GM06990 (cell line): ENCODE measurements around the gene PSMG3.
A peak's percentile ranks its signal among the peaks of the same experiment; 100 is the strongest.

Experiments used
- DNase-seq: peaks from one replicate; pipeline ENCODE4 v3.0.0-alpha.2; 2011; ENCODE audit not compliant: insufficient read length; ENCODE audit errors: extremely low read depth
- H3K27me3 ChIP-seq: replicated peaks from 2 replicates; pipeline ENCODE4 v1.6.0; 2011; ENCODE audit warnings: low read length; ENCODE audit not compliant: control insufficient read depth, insufficient read depth
- H3K36me3 ChIP-seq: 2 replicates; pipeline ENCODE4 v1.5.1; 2011; ENCODE audit warnings: low read length; ENCODE audit not compliant: control insufficient read depth, insufficient read depth
- H3K4me3 ChIP-seq: replicated peaks from 2 replicates; pipeline ENCODE4 v1.5.1; 2011; ENCODE audit warnings: low read depth, mild to moderate bottlenecking, control low read depth, low read length
- TF ChIP-seq, protein P1 (sequence below): IDR thresholded peaks from 2 replicates; pipeline ENCODE4 v1.5.1; 2011; ENCODE audit warnings: low read length, control low read depth, mild to moderate bottlenecking, inconsistent platforms; ENCODE audit not compliant: insufficient read depth, poor library complexity, severe bottlenecking

PSMG3 gene

GRCh38 chr7:1535100-1535458 is 34.8 kb downstream of the PSMG3 start:
- Histone ChIP-seq H3K27me3 (no peaks in the 10 kb centered on the region), H3K36me3 (peaks cover 14% of the 10 kb centered on the region), H3K4me3 (no peak overlapping the region)
- TF ChIP-seq, protein P1, sequence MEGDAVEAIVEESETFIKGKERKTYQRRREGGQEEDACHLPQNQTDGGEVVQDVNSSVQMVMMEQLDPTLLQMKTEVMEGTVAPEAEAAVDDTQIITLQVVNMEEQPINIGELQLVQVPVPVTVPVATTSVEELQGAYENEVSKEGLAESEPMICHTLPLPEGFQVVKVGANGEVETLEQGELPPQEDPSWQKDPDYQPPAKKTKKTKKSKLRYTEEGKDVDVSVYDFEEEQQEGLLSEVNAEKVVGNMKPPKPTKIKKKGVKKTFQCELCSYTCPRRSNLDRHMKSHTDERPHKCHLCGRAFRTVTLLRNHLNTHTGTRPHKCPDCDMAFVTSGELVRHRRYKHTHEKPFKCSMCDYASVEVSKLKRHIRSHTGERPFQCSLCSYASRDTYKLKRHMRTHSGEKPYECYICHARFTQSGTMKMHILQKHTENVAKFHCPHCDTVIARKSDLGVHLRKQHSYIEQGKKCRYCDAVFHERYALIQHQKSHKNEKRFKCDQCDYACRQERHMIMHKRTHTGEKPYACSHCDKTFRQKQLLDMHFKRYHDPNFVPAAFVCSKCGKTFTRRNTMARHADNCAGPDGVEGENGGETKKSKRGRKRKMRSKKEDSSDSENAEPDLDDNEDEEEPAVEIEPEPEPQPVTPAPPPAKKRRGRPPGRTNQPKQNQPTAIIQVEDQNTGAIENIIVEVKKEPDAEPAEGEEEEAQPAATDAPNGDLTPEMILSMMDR, result no peak
- DNase-seq, result no peak

GRCh38 chr7:1534330-1535099 is 35.3 kb downstream of the PSMG3 start:
- H3K4me3 ChIP-seq, result no peak overlapping the region
- TF ChIP-seq, protein P1, result no peak
- H3K27me3 ChIP-seq, result no peaks in the 10 kb centered on the region
- peaks cover 14% of the 10 kb centered on the region for H3K36me3 ChIP-seq
- DNase-seq, result no peak

- DNase-seq, result peak; percentile 64
- H3K36me3 ChIP-seq, result peaks cover 8% of the 10 kb centered on the region
- no peak overlapping the region for H3K4me3 ChIP-seq
- H3K27me3 ChIP-seq, result no peaks in the 10 kb centered on the region
- TF ChIP-seq, protein P1, result no peak
Observed at GRCh38 chr7:1533547-1534329, 36.1 kb downstream of the PSMG3 start.

DNA sequence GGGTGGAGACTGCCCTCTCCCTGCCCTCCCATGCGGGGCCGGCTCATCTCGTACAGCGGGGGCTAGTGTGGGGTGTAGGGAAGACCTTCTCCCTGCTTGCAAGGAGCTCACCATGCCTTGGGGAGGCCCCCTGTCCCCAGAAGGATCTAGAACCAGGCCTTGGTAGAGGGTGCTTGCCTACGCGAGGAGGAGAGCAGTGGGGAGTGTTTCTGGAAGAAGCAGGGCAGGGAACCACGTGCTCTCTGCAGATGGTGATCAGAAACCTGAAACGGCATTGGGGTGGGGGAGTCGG is 36.6 kb downstream of the PSMG3 start:
- Histone ChIP-seq H3K27me3 (no peaks in the 10 kb centered on the region), H3K4me3 (peak overlapping the region; percentile 79), H3K36me3 (peaks cover 7% of the 10 kb centered on the region)
- no peak for DNase-seq
- TF ChIP-seq, protein P1, result no peak

DNA sequence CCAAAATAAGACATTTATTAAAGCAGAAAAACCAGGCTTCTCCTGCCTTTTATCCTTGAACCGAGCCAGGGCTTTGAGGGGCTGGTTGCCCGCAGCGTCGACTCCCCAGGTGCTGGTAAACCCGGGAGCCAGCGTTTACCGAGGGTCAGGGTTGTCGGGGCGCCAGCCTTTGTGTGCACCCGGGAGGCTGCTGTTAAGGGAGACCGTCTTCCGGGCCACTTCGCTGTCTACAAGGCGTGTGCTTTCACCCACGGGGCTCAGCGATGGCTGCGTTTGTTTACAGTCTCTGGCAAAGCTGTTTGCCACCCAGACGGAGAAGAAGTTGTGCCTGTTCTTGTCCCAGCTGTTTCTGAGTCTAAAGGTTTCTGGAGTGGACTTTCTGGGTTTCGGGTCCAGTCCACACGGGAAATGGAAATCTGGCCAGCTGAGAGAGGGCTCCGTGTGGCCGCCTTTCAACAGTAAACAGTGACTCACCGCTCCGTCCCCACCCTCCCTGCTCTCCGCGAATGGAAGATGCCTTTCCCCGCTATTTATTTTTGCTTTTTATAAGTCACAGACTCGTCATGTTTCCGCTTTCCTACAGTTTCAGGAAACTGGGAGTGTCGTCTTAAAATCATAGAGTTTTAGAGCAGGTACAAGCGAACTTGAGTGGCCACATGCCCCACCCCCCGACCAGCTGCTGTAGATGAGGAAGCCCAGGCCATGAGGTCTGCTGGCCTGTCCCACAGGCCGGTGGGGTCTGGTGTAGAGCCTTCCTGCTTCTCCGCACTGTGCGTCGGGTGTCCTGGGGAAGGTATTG is 37.2 kb downstream of the PSMG3 start:
- DNase-seq, result peak; percentile 36
- H3K36me3 ChIP-seq, result peaks cover 7% of the 10 kb centered on the region
- TF ChIP-seq, protein P1, result no peak
- no peaks in the 10 kb centered on the region for H3K27me3 ChIP-seq
- H3K4me3 ChIP-seq, result peak overlapping the region; percentile 79
